ENCODE results near the gene NUDT22.

NUDT22 gene

GRCh38 chr11:64181506-64182411 is 44.3 kb upstream of the NUDT22 start:
- H3K27ac ChIP-seq (ENCODE audit: low read depth, low read length): no peak overlapping the region
- H3K36me3 ChIP-seq (ENCODE audit: control insufficient read depth, insufficient read depth, low read length): no peaks in the 10 kb centered on the region
- no CpG with 5 or more reads among the region's 17 CpGs for WGBS (ENCODE audit: extremely low coverage, insufficient coverage, low lambda C conversion rate)
- peaks cover 8% of the 10 kb centered on the region for H3K79me1 ChIP-seq (ENCODE audit: low read length)
- no peak overlapping the region for H4K5ac ChIP-seq (ENCODE audit: low read length)
- H3K56ac ChIP-seq (ENCODE audit: low read length): peak overlapping the region; percentile 66
- DNase-seq: peak; percentile 88
- no peaks in the 10 kb centered on the region for H3K4me1 ChIP-seq (ENCODE audit: control insufficient read depth, low read depth, low read length)
- no peak overlapping the region for H3K23ac ChIP-seq (ENCODE audit: low read length)
- H2AK5ac ChIP-seq (ENCODE audit: low read length): no peak overlapping the region
- H3K4ac ChIP-seq (ENCODE audit: low read depth, low read length): no peak overlapping the region
- H2BK5ac ChIP-seq (ENCODE audit: low read length): no peak overlapping the region
- no peaks in the 10 kb centered on the region for H3K27me3 ChIP-seq (ENCODE audit: insufficient read depth, low read length, poor library complexity)
- peaks cover 2% of the 10 kb centered on the region for H3K79me2 ChIP-seq (ENCODE audit: control insufficient read depth, insufficient read depth, low read length)
- H3K4me2 ChIP-seq (ENCODE audit: low read length): no peak overlapping the region
- H3K18ac ChIP-seq (ENCODE audit: low read length): no peak overlapping the region
- H2BK120ac ChIP-seq (ENCODE audit: low read depth, low read length): no peak overlapping the region
- H2BK15ac ChIP-seq (replicated peaks; ENCODE audit: low read depth): no peak overlapping the region
- peak overlapping the region; percentile 36 for H3K9ac ChIP-seq (ENCODE audit: low read length)
- no peak overlapping the region for H3K4me3 ChIP-seq (ENCODE audit: low read length)
- H4K8ac ChIP-seq (ENCODE audit: low read depth, low read length): no peak overlapping the region

- H3K27ac ChIP-seq (ENCODE audit: low read depth, low read length): no peak overlapping the region
Observed at GRCh38 chr11:64183890-64184289, 42.2 kb upstream of the NUDT22 start.

GRCh38 chr11:64185175-64185692 is 40.8 kb upstream of the NUDT22 start:
- WGBS (ENCODE audit: extremely low coverage, insufficient coverage, low lambda C conversion rate): no CpG with 5 or more reads among the region's 52 CpGs

More at GRCh38 chr11:64183890-64184289, 42.2 kb upstream of the NUDT22 start:
- Histone ChIP-seq H3K4me1 (ENCODE audit: control insufficient read depth, low read depth, low read length) (no peaks in the 10 kb centered on the region), H3K9ac (ENCODE audit: low read length) (peak overlapping the region; percentile 34), H2BK120ac (ENCODE audit: low read depth, low read length) (no peak overlapping the region), H4K5ac (ENCODE audit: low read length) (no peak overlapping the region), H3K56ac (ENCODE audit: low read length) (peak overlapping the region; percentile 42), H2AK5ac (ENCODE audit: low read length) (no peak overlapping the region), H3K36me3 (ENCODE audit: control insufficient read depth, insufficient read depth, low read length) (peaks cover 4% of the 10 kb centered on the region), H3K79me2 (ENCODE audit: control insufficient read depth, insufficient read depth, low read length) (peaks cover 2% of the 10 kb centered on the region), H3K18ac (ENCODE audit: low read length) (no peak overlapping the region), H2BK5ac (ENCODE audit: low read length) (no peak overlapping the region), H3K23ac (ENCODE audit: low read length) (no peak overlapping the region), H3K4me2 (ENCODE audit: low read length) (no peak overlapping the region), H3K4ac (ENCODE audit: low read depth, low read length) (no peak overlapping the region), H4K8ac (ENCODE audit: low read depth, low read length) (no peak overlapping the region), H3K79me1 (ENCODE audit: low read length) (peaks cover 10% of the 10 kb centered on the region), H2BK15ac (replicated peaks; ENCODE audit: low read depth) (no peak overlapping the region), H3K4me3 (ENCODE audit: low read length) (no peak overlapping the region), H3K27me3 (ENCODE audit: insufficient read depth, low read length, poor library complexity) (no peaks in the 10 kb centered on the region)
- no CpG with 5 or more reads among the region's 7 CpGs for WGBS (ENCODE audit: extremely low coverage, insufficient coverage, low lambda C conversion rate)
- no peak for DNase-seq

GRCh38 chr11:64185693-64186491 is 40.2 kb upstream of the NUDT22 start, which contains the start of gene STIP1:
TSS of gene STIP1 (plus strand) at chr11:64186171. CDS start at chr11:64186262, 91 bp downstream.
- peak; percentile 100 for DNase-seq
- Histone ChIP-seq H2BK120ac (ENCODE audit: low read depth, low read length) (peak within 1 kb of the TSS; percentile 97), H3K9ac (ENCODE audit: low read length) (peak within 1 kb of the TSS; percentile 95), H3K4me2 (ENCODE audit: low read length) (peak within 1 kb of the TSS; percentile 80), H3K18ac (ENCODE audit: low read length) (peak within 1 kb of the TSS; percentile 97), H3K27ac (ENCODE audit: low read depth, low read length) (peak within 1 kb of the TSS; percentile 88), H3K4me3 (ENCODE audit: low read length) (peak within 1 kb of the TSS; percentile 50), H3K23ac (ENCODE audit: low read length) (peak within 1 kb of the TSS; percentile 10), H3K4me1 (ENCODE audit: control insufficient read depth, low read depth, low read length) (no peaks in the 10 kb centered on the region), H4K8ac (ENCODE audit: low read depth, low read length) (no peak within 1 kb of the TSS), H2BK15ac (replicated peaks; ENCODE audit: low read depth) (no peak within 1 kb of the TSS), H3K4ac (ENCODE audit: low read depth, low read length) (peak within 1 kb of the TSS; percentile 99), H4K5ac (ENCODE audit: low read length) (no peak within 1 kb of the TSS), H2AK5ac (ENCODE audit: low read length) (peak within 1 kb of the TSS; percentile 15), H3K27me3 (ENCODE audit: insufficient read depth, low read length, poor library complexity) (no peaks in the 10 kb centered on the region), H3K79me2 (ENCODE audit: control insufficient read depth, insufficient read depth, low read length) (peaks cover 17% of the 10 kb centered on the region), H3K56ac (ENCODE audit: low read length) (peak within 1 kb of the TSS; percentile 98), H2BK5ac (ENCODE audit: low read length) (peak within 1 kb of the TSS; percentile 69), H3K36me3 (ENCODE audit: control insufficient read depth, insufficient read depth, low read length) (peaks cover 4% of the 10 kb centered on the region), H3K79me1 (ENCODE audit: low read length) (peaks cover 12% of the 10 kb centered on the region)
- whole genome bisulfite sequencing (ENCODE audit: extremely low coverage, insufficient coverage, low lambda C conversion rate): no CpG with 5 or more reads among the region's 74 CpGs

More at GRCh38 chr11:64185175-64185692, 40.8 kb upstream of the NUDT22 start:
- Histone ChIP-seq H3K9ac (ENCODE audit: low read length) (peak overlapping the region; percentile 95), H3K4me1 (ENCODE audit: control insufficient read depth, low read depth, low read length) (no peaks in the 10 kb centered on the region), H3K23ac (ENCODE audit: low read length) (peak overlapping the region; percentile 10), H3K56ac (ENCODE audit: low read length) (peak overlapping the region; percentile 98), H2BK120ac (ENCODE audit: low read depth, low read length) (no peak overlapping the region), H2AK5ac (ENCODE audit: low read length) (peak overlapping the region; percentile 15), H3K4me2 (ENCODE audit: low read length) (peak overlapping the region; percentile 80), H2BK5ac (ENCODE audit: low read length) (peak overlapping the region; percentile 69), H3K36me3 (ENCODE audit: control insufficient read depth, insufficient read depth, low read length) (peaks cover 4% of the 10 kb centered on the region), H3K18ac (ENCODE audit: low read length) (peak overlapping the region; percentile 84), H3K4ac (ENCODE audit: low read depth, low read length) (peak overlapping the region; percentile 94), H4K8ac (ENCODE audit: low read depth, low read length) (no peak overlapping the region), H3K79me2 (ENCODE audit: control insufficient read depth, insufficient read depth, low read length) (peaks cover 11% of the 10 kb centered on the region), H3K27me3 (ENCODE audit: insufficient read depth, low read length, poor library complexity) (no peaks in the 10 kb centered on the region), H3K4me3 (ENCODE audit: low read length) (peak overlapping the region; percentile 50), H3K27ac (ENCODE audit: low read depth, low read length) (peak overlapping the region; percentile 88), H2BK15ac (replicated peaks; ENCODE audit: low read depth) (no peak overlapping the region), H3K79me1 (ENCODE audit: low read length) (peaks cover 10% of the 10 kb centered on the region), H4K5ac (ENCODE audit: low read length) (no peak overlapping the region)
- DNase-seq: peak; percentile 91

- H3K4me2 ChIP-seq (ENCODE audit: low read length): no peak overlapping the region
- H2BK15ac ChIP-seq (replicated peaks; ENCODE audit: low read depth): no peak overlapping the region
- no CpG with 5 or more reads among the region's 48 CpGs for WGBS (ENCODE audit: extremely low coverage, insufficient coverage, low lambda C conversion rate)
- H3K9ac ChIP-seq (ENCODE audit: low read length): no peak overlapping the region
- H3K27ac ChIP-seq (ENCODE audit: low read depth, low read length): peak overlapping the region; percentile 24
- no peaks in the 10 kb centered on the region for H3K27me3 ChIP-seq (ENCODE audit: insufficient read depth, low read length, poor library complexity)
- H3K4ac ChIP-seq (ENCODE audit: low read depth, low read length): peak overlapping the region; percentile 99
- H4K5ac ChIP-seq (ENCODE audit: low read length): no peak overlapping the region
- peak overlapping the region; percentile 97 for H2BK120ac ChIP-seq (ENCODE audit: low read depth, low read length)
- H3K18ac ChIP-seq (ENCODE audit: low read length): peak overlapping the region; percentile 97
- H2BK5ac ChIP-seq (ENCODE audit: low read length): no peak overlapping the region
- no peak overlapping the region for H3K23ac ChIP-seq (ENCODE audit: low read length)
- peak; percentile 31 for DNase-seq
- H2AK5ac ChIP-seq (ENCODE audit: low read length): no peak overlapping the region
- peaks cover 12% of the 10 kb centered on the region for H3K79me1 ChIP-seq (ENCODE audit: low read length)
- peaks cover 21% of the 10 kb centered on the region for H3K79me2 ChIP-seq (ENCODE audit: control insufficient read depth, insufficient read depth, low read length)
- no peak overlapping the region for H3K4me3 ChIP-seq (ENCODE audit: low read length)
- H3K56ac ChIP-seq (ENCODE audit: low read length): no peak overlapping the region
- peaks cover 4% of the 10 kb centered on the region for H3K36me3 ChIP-seq (ENCODE audit: control insufficient read depth, insufficient read depth, low read length)
- H3K4me1 ChIP-seq (ENCODE audit: control insufficient read depth, low read depth, low read length): no peaks in the 10 kb centered on the region
- H4K8ac ChIP-seq (ENCODE audit: low read depth, low read length): no peak overlapping the region
Observed at GRCh38 chr11:64186492-64187165, 39.4 kb upstream of the NUDT22 start.
